IMR-90 (cell line): Measurements from ENCODE around the gene ILDR2.

Experiments
- FOS ChIP-seq: fragments of 150-350 bp; IDR thresholded peaks from 2 replicates; pipeline ENCODE4 v1.6.1; 2016; ENCODE audit warnings: low read depth, low read length
- MXI1 ChIP-seq: IDR thresholded peaks from 2 replicates; pipeline ENCODE4 v1.6.1; 2012; ENCODE audit warnings: low read depth, mild to moderate bottlenecking, low read length, moderate library complexity, borderline replicate concordance
- POLR2A ChIP-seq: IDR thresholded peaks from 2 replicates; pipeline ENCODE4 v1.6.1; 2012; ENCODE audit warnings: mild to moderate bottlenecking, low read depth, low read length
- RAD21 ChIP-seq: IDR thresholded peaks from 2 replicates; pipeline ENCODE4 v1.6.1; 2012; ENCODE audit warnings: low read length, improper control_type of control experiment
- TF ChIP-seq, protein P1 (sequence below): conservative IDR thresholded peaks from 2 replicates; pipeline ENCODE4 v1.5.1; 2012; ENCODE audit warnings: mild to moderate bottlenecking, low read depth, low read length, improper control_type of control experiment

- TF ChIP-seq, protein P1, sequence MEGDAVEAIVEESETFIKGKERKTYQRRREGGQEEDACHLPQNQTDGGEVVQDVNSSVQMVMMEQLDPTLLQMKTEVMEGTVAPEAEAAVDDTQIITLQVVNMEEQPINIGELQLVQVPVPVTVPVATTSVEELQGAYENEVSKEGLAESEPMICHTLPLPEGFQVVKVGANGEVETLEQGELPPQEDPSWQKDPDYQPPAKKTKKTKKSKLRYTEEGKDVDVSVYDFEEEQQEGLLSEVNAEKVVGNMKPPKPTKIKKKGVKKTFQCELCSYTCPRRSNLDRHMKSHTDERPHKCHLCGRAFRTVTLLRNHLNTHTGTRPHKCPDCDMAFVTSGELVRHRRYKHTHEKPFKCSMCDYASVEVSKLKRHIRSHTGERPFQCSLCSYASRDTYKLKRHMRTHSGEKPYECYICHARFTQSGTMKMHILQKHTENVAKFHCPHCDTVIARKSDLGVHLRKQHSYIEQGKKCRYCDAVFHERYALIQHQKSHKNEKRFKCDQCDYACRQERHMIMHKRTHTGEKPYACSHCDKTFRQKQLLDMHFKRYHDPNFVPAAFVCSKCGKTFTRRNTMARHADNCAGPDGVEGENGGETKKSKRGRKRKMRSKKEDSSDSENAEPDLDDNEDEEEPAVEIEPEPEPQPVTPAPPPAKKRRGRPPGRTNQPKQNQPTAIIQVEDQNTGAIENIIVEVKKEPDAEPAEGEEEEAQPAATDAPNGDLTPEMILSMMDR = no peak
- TF ChIP-seq POLR2A (no peak), MXI1 (no peak), FOS (no peak), RAD21 (no peak)
Measured at GRCh38 chr1:167003711-167004110, 28.4 kb upstream of the ILDR2 start.
